HCT116 (cell line): ENCODE data around the gene MRGPRX3. TPM values are rescaled to one million over a fixed set of nuclear protein-coding genes. Genes with fewer than 3 reads are reported as not detected.

ENCODE experiments used
- total RNA-seq: library from RNA; stranded (reverse); gene quantifications from one replicate; pipeline ENCODE4 v1.2.1, GENCODE V29; 2021; ENCODE audit not compliant: unreplicated experiment

The MRGPRX3 gene
- total RNA-seq, 1 experiment from 2014 or later, result not detected

Other genes starting within 250 kb of the MRGPRX3 start
- gene SERGEF, start 119.5 kb upstream of the MRGPRX3 start, total RNA-seq, result 32.8 TPM
- gene TPH1, start 86.3 kb upstream of the MRGPRX3 start, total RNA-seq, result 0.42 TPM
- gene SAAL1, start 26.5 kb upstream of the MRGPRX3 start, total RNA-seq, result 41.2 TPM
- gene MRGPRX4, start 40.3 kb downstream of the MRGPRX3 start, total RNA-seq, result not detected
- gene SAA4, start 104.2 kb downstream of the MRGPRX3 start, total RNA-seq, result not detected
- gene SAA2, start 116.1 kb downstream of the MRGPRX3 start, total RNA-seq, result 5.2 TPM
- 8.6 TPM for gene SAA1, start 133.7 kb downstream of the MRGPRX3 start, total RNA-seq
- 19.6 TPM for gene HPS5, start 189.6 kb downstream of the MRGPRX3 start, total RNA-seq
- gene GTF2H1, start 190.0 kb downstream of the MRGPRX3 start, total RNA-seq, result 37.3 TPM